IPS-18c (cell line): ENCODE data around the gene RBM19.
"Not testable (repeated sequence)": the region's sequence is repeated elsewhere in the genome, so short reads cannot be mapped to it uniquely, and the experiment has no call there.

Experiments
- H3K4me3 ChIP-seq: 2 replicates; pipeline ENCODE4 v1.7.0; 2013; ENCODE audit warnings: low read depth, mild to moderate bottlenecking, low read length, moderate library complexity; ENCODE audit not compliant: insufficient read depth
- H3K9me3 ChIP-seq: one replicate; pipeline ENCODE4 v1.6.1; 2013; ENCODE audit warnings: mild to moderate bottlenecking, low read length, moderate library complexity; ENCODE audit not compliant: control insufficient read depth, insufficient read depth

Gene RBM19

GRCh38 chr12:113965951-113966797, at the start of gene RBM19:
RBM19 (minus strand) TSS chr12:113966325; CDS start chr12:113966227, 98 bp downstream.
- Histone ChIP-seq H3K4me3 (peak within 1 kb of the TSS; percentile 67), H3K9me3 (peaks cover 2% of the 10 kb centered on the region)

GRCh38 chr12:114015851-114016250, 49.7 kb upstream of the RBM19 start:
- peaks cover 2% of the 10 kb centered on the region for H3K9me3 ChIP-seq
- H3K4me3 ChIP-seq: no peak overlapping the region

GRCh38 chr12:114013575-114014345, 47.6 kb upstream of the RBM19 start:
- H3K4me3 ChIP-seq: no peak overlapping the region
- peaks cover 2% of the 10 kb centered on the region for H3K9me3 ChIP-seq

GRCh38 chr12:114012744-114013431, 46.8 kb upstream of the RBM19 start:
- Histone ChIP-seq H3K9me3 (peaks cover 2% of the 10 kb centered on the region), H3K4me3 (no peak overlapping the region)

- Histone ChIP-seq H3K9me3 (peaks cover 2% of the 10 kb centered on the region), H3K4me3 (no peak overlapping the region)
Observed at GRCh38 chr12:114011711-114012110, 45.6 kb upstream of the RBM19 start.

GRCh38 chr12:114006482-114007425, 40.6 kb upstream of the RBM19 start:
- no peak overlapping the region for H3K4me3 ChIP-seq

GRCh38 chr12:114004402-114004801, 38.3 kb upstream of the RBM19 start:
- peaks cover 2% of the 10 kb centered on the region for H3K9me3 ChIP-seq
- no peak overlapping the region for H3K4me3 ChIP-seq

More at GRCh38 chr12:114006482-114007425, 40.6 kb upstream of the RBM19 start:
- peaks cover 2% of the 10 kb centered on the region for H3K9me3 ChIP-seq

- H3K4me3 ChIP-seq: no peak overlapping the region
- peaks cover 2% of the 10 kb centered on the region for H3K9me3 ChIP-seq
Observed at GRCh38 chr12:114003286-114003685, 37.2 kb upstream of the RBM19 start.

GRCh38 chr12:114001511-114002340, 35.6 kb upstream of the RBM19 start:
- Histone ChIP-seq H3K9me3 (peaks cover 2% of the 10 kb centered on the region), H3K4me3 (no peak overlapping the region)

GRCh38 chr12:114000861-114001260, 34.7 kb upstream of the RBM19 start:
- Histone ChIP-seq H3K9me3 (peaks cover 2% of the 10 kb centered on the region), H3K4me3 (no peak overlapping the region)

- H3K4me3 ChIP-seq, H3K9me3 ChIP-seq: not testable (repeated sequence)
Observed at GRCh38 chr12:114000261-114000660, 34.1 kb upstream of the RBM19 start.

- no peak overlapping the region for H3K4me3 ChIP-seq
- peaks cover 2% of the 10 kb centered on the region for H3K9me3 ChIP-seq
Observed at GRCh38 chr12:113997365-113997764, 31.2 kb upstream of the RBM19 start.

- peaks cover 2% of the 10 kb centered on the region for H3K9me3 ChIP-seq
- H3K4me3 ChIP-seq: no peak overlapping the region
Observed at GRCh38 chr12:113996026-113996425, 29.9 kb upstream of the RBM19 start.

- no peaks in the 10 kb centered on the region for H3K9me3 ChIP-seq
- no peak overlapping the region for H3K4me3 ChIP-seq
Observed at GRCh38 chr12:113994051-113994450, 27.9 kb upstream of the RBM19 start.

GRCh38 chr12:113992751-113993150, 26.6 kb upstream of the RBM19 start:
- not testable (repeated sequence) for H3K9me3 ChIP-seq, H3K4me3 ChIP-seq
